ENCODE data around the gene MRGPRD. TPM values are rescaled to one million over a fixed set of nuclear protein-coding genes. Genes with fewer than 3 reads are reported as not detected.
"Not testable (repeated sequence)": the region's sequence is repeated elsewhere in the genome, so short reads cannot be mapped to it uniquely, and the experiment has no call there.

Gene MRGPRD
- total RNA-seq, 2 experiments from 2014 or later = not detected

DNA sequence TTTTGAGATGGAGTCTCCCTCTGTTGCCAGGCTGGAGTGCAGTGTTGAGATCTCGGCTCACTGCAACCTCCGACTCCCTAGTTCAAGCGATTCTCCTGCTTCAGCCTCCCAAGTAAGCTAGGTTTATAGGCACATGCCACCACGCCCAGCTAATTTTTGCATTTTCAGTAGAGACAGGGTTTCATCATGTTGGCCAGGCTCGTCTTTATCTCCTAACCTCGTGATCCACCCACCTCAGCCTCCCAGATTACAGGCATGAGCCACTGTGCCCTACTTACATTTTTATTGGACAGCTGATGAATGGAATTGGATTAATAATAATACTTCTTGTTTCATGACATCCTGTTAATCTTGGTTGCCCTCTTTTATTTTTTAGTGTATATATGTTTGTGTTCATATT, 3.0 kb upstream of the MRGPRD start:
- intact Hi-C loops (cut with DNase I, micrococcal nuclease) = no loop called here
- ATAC-seq (no peak), DNase-seq (no peak)
- Mint-ChIP-seq H3K4me1 (no peaks in the 10 kb centered on the region), H3K27ac (no peak overlapping the region), H3K27me3 (peaks cover 5% of the 10 kb centered on the region), H3K36me3 (ENCODE audit: low read depth) (peaks cover 3% of the 10 kb centered on the region), H3K9me3 (ENCODE audit: low read depth) (peaks cover 7% of the 10 kb centered on the region), H3K4me3 (no peak overlapping the region)
- POLR2A ChIA-PET = no interaction called here
- CTCF ChIA-PET = interaction anchor here (0.6 kb wide), 1 partner anchor 60 kb away, joined by 3 read pairs; no protein-coding TSS in a partner anchor

DNA sequence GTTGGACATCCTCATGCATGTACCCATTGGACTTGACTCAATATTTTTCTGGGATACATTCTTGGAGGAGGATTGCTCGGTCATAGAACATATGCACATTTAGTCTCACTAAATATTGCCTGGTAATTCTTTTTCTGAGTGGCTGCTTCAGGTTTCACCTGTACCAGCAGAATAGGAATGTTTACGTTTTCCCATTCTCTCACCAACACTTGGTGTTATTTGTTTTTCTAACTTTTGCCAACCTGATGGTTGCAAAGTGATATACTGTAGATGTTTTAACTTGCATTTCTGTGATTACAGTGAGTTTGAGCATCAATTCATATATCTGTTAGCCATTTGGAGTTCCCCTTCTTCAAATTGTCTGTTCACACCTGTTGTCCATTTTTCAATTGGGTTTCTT, 1.3 kb upstream of the MRGPRD start:
- CTCF ChIA-PET = no interaction called here
- intact Hi-C loops (cut with DNase I, micrococcal nuclease) = no loop called here
- Mint-ChIP-seq H3K4me1 (no peaks in the 10 kb centered on the region), H3K9me3 (ENCODE audit: low read depth) (peaks cover 7% of the 10 kb centered on the region), H3K36me3 (ENCODE audit: low read depth) (peaks cover 3% of the 10 kb centered on the region), H3K4me3 (no peak overlapping the region), H3K27ac (no peak overlapping the region), H3K27me3 (peaks cover 6% of the 10 kb centered on the region)
- DNase-seq = no peak
- ATAC-seq = no peak
- POLR2A ChIA-PET = no interaction called here

DNA sequence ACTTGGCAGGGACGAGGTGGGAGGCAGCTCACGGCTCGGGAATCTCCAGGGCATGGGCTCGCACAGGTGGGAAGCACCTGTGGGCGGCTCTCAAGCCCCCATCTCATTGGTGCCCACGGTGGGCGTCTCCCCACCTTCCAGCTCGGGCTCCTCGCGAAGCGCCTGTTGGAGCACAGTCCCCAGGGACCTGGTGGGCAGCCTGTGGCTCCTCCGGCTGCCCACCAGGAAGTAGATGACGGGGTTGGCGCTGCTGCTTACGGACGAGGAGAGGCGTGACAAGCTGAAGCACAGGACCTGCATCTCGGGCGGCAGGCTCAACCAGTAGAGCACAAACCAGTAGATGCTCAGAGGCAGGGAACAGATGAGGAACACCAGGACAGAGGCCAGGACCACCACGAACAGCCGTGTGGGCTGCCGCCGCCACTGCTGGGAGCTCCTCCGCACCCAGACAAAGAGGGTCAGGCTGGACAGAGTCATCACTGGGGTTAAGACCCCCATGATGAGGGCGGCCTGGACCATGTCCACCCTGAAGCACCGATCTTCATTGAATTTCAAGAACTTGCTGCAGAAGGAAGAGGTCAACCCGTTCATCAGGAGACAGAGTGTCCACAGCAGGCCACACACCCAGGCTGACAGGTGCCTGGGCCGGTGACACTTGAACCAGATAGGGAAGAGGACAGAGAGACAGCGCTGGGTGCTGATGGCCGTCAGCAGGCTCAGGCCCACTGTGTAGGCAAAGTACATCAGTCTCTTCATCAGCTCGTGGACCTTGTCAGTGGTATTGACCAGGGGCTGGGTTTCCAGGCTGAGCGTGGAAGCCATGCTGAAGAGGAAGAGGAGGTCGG, 633 bp downstream of the MRGPRD start:
- Mint-ChIP-seq H3K27me3 (peaks cover 4% of the 10 kb centered on the region), H3K27ac (no peak overlapping the region), H3K9me3 (ENCODE audit: low read depth) (no peaks in the 10 kb centered on the region), H3K36me3 (ENCODE audit: low read depth) (no peaks in the 10 kb centered on the region), H3K4me1 (no peaks in the 10 kb centered on the region), H3K4me3 (no peak overlapping the region)
- DNase-seq (no peak), ATAC-seq (no peak)
- CTCF ChIA-PET = no interaction called here
- POLR2A ChIA-PET = no interaction called here
- intact Hi-C loops (cut with DNase I, micrococcal nuclease) = no loop called here

DNA sequence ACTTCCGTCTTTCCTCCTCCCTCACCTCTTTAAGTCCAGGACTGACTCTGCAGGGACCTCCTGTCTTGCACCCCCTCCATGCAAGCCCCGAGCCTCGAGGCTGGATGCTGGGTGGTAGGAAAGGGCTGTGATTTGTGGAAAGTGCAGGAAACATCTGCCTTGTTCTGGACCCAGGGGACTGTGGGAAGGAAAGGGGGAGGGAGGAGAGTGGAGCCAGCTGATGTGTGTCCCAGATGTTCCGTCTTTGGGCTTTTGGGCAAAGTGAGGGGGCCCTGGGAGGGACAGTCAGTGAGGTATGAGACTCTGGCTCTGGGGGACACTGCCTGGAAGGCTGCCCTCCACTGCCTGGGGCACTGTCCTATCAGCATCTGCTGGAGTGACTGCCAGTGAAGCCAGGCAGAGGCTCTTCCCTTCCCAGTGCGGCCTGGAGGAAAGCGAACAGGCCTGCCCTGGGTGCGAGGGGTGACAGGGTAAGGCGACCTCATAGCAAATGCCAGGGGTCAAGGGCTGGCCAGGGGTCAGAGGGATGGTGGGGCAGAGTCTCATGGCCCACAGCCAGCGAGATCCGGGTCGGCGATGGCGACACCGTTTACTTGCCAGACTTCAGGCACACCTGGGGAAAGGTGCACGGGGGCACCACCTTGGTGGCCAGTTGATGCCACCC, 1.7 kb downstream of the MRGPRD start:
- intact Hi-C loops (cut with DNase I, micrococcal nuclease) = no loop called here
- no peaks in the 10 kb centered on the region for H3K9me3 Mint-ChIP-seq (ENCODE audit: low read depth)
- peaks cover 2% of the 10 kb centered on the region for H3K27me3 Mint-ChIP-seq
- ATAC-seq (no peak), DNase-seq (no peak)
- H3K4me3 Mint-ChIP-seq = no peak overlapping the region
- POLR2A ChIA-PET = no interaction called here
- H3K4me1 Mint-ChIP-seq = peaks cover 2% of the 10 kb centered on the region
- H3K36me3 Mint-ChIP-seq (ENCODE audit: low read depth) = no peaks in the 10 kb centered on the region
- no peak overlapping the region for H3K27ac Mint-ChIP-seq
- CTCF ChIA-PET = no interaction called here

DNA sequence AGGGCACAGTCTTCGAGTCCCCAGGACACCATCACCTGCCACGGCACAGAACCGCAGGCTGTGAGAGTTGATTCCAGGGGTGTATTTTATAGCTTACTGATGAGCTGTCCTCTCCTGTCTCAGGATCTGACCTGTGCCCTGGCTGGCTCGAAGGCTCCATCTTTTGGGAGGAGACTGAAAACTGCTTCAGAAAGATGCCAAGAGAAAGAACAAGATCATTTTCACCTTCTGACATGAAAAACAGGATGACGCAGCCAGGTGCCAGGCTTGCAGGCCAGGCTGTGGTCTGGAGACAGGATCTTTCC, 2.2 kb downstream of the MRGPRD start:
- POLR2A ChIA-PET = no interaction called here
- intact Hi-C loops (cut with DNase I, micrococcal nuclease) = no loop called here
- DNase-seq (no peak), ATAC-seq (no peak)
- H3K27ac Mint-ChIP-seq = no peak overlapping the region
- H3K36me3 Mint-ChIP-seq (ENCODE audit: low read depth) = no peaks in the 10 kb centered on the region
- H3K4me3 Mint-ChIP-seq = no peak overlapping the region
- H3K4me1 Mint-ChIP-seq = peaks cover 2% of the 10 kb centered on the region
- CTCF ChIA-PET = no interaction called here
- H3K9me3 Mint-ChIP-seq (ENCODE audit: low read depth) = no peaks in the 10 kb centered on the region
- H3K27me3 Mint-ChIP-seq = peaks cover 1% of the 10 kb centered on the region

DNA sequence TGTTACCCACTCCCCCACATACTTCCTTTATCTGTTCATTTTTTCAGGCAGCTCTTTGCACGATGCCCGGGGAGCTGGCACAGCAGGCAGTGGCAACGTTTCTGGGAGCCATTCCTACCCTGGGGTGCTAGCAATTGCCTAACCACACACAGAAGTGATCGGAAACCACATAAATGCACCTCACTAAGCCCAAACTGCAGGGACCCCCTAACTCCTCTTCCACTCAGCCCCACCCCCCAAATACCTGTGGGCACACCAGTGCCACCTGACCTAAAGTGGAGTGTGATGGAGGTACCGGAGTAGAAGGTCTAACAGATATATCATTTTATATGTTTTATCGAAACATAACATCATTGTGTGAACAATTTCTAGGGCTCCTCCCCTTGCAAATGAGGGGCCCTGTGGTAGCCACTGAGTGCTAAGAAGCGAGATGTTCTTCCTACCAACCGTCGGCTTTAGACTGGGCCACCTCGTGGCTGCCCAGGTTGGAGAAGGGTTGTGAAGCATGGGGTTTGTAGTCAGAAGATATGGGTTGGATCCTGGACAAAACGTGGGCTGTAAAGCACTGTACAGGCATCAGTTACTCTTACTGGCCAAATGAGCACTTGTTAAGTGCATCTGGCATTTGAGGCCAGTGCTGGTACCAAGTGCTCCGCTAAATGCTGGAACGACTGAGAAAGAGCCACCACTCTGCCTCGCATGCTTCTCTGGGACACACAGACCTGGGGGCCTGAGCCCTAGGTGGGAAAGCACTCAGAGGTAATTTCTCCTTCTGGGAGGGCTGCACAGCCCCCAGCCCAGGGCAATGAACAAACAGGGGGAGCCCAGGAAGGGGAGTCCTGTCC, 2.8 kb downstream of the MRGPRD start:
- DNase-seq = no peak
- H3K4me1 Mint-ChIP-seq = peaks cover 2% of the 10 kb centered on the region
- H3K9me3 Mint-ChIP-seq (ENCODE audit: low read depth) = no peaks in the 10 kb centered on the region
- ChIA-PET POLR2A (no interaction called here), CTCF (no interaction called here)
- no peak for ATAC-seq
- no peak overlapping the region for H3K27ac Mint-ChIP-seq
- no peak overlapping the region for H3K4me3 Mint-ChIP-seq
- intact Hi-C loops (cut with DNase I, micrococcal nuclease) = no loop called here
- no peaks in the 10 kb centered on the region for H3K36me3 Mint-ChIP-seq (ENCODE audit: low read depth)
- peaks cover 1% of the 10 kb centered on the region for H3K27me3 Mint-ChIP-seq

- H3K4me3 Mint-ChIP-seq = no peak overlapping the region
- no peaks in the 10 kb centered on the region for H3K9me3 Mint-ChIP-seq (ENCODE audit: low read depth)
- CTCF ChIA-PET = no interaction called here
- ATAC-seq (no peak), DNase-seq (no peak)
- H3K4me1 Mint-ChIP-seq = peaks cover 2% of the 10 kb centered on the region
- peaks cover 1% of the 10 kb centered on the region for H3K27me3 Mint-ChIP-seq
- H3K36me3 Mint-ChIP-seq (ENCODE audit: low read depth) = no peaks in the 10 kb centered on the region
- H3K27ac Mint-ChIP-seq = no peak overlapping the region
- intact Hi-C loops (cut with DNase I, micrococcal nuclease) = no loop called here
- POLR2A ChIA-PET = no interaction called here
Observed at GRCh38 chr11:68976563-68976962, 4.2 kb downstream of the MRGPRD start.

DNA sequence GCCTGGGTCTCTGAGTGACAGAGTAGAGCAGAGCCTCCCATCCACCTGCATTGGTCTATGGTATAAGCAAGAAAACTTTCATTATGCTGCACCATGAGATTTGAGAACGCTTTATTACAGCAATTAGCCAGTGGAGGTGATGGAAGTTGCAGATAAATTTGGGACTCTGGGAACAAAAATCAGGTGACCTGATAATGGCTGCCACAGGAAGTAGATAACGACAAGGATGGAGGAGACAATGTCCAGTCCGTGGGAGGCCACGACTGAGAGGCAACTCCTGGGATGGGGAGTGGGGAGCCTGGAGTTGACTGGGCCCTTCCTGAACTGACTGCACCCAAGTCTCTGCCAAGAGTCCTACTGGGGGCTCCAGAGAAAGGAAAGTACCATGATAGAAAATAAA, 4.7 kb downstream of the MRGPRD start:
- ATAC-seq = no peak
- Mint-ChIP-seq H3K9me3 (ENCODE audit: low read depth) (no peaks in the 10 kb centered on the region), H3K27ac (no peak overlapping the region), H3K36me3 (ENCODE audit: low read depth) (no peaks in the 10 kb centered on the region), H3K4me1 (peaks cover 2% of the 10 kb centered on the region), H3K27me3 (peaks cover 1% of the 10 kb centered on the region), H3K4me3 (no peak overlapping the region)
- DNase-seq = no peak
- CTCF ChIA-PET = no interaction called here
- POLR2A ChIA-PET = no interaction called here
- intact Hi-C loops (cut with DNase I, micrococcal nuclease) = no loop called here

DNA sequence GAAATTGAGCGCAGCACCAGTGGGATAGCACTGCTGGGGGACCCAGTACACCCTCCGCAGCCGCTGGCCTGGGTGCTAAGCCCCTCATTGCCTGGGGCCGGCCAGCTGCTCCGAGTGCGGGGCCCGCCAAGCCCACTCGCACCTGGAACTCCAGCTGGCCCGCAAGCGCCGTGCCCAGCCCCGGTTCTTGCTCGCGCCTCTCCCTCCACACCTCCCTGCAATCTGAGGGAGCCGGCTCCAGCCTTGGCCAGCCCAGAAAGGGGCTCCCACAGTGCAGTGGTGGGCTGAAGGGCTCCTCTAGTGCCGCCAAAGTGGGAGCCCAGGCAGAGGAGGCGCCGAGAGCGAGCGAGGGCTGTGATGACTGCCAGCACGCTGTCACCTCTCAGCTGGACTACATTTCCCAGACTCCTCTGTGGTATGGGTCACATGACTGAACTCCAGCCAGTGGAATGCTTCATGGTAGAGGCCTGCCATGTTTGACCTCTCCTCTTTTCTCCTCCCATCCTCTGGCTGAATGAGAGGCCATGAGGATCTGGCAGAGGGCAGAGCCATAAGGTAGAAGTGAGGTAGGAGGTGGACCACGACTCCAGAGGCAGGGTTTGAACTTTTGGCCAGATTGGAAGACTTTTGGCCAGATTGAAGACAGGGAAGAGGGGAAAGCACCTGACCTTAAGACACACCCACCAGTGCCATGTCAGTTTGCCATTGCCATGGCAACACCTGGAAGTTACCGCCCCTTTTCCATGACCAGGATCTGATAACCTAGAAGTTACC, 6.2 kb downstream of the MRGPRD start:
- Mint-ChIP-seq H3K4me1 (peaks cover 2% of the 10 kb centered on the region), H3K27me3 (peaks cover 1% of the 10 kb centered on the region), H3K9me3 (ENCODE audit: low read depth) (no peaks in the 10 kb centered on the region), H3K4me3 (no peak overlapping the region), H3K36me3 (ENCODE audit: low read depth) (no peaks in the 10 kb centered on the region), H3K27ac (peak overlapping the region; percentile 82)
- DNase-seq (peak; percentile 51), ATAC-seq (peak; percentile 96)
- intact Hi-C loops (cut with DNase I, micrococcal nuclease) = loop anchor here in 1 of 2 experiments (1.0 kb wide), 1 partner anchor 74 kb away; the partner anchor contains the start of gene TPCN2
- ChIA-PET POLR2A (no interaction called here), CTCF (interaction anchor here (0.5 kb wide), 1 partner anchor 418 kb away, joined by 4 read pairs; no protein-coding TSS in a partner anchor)

DNA sequence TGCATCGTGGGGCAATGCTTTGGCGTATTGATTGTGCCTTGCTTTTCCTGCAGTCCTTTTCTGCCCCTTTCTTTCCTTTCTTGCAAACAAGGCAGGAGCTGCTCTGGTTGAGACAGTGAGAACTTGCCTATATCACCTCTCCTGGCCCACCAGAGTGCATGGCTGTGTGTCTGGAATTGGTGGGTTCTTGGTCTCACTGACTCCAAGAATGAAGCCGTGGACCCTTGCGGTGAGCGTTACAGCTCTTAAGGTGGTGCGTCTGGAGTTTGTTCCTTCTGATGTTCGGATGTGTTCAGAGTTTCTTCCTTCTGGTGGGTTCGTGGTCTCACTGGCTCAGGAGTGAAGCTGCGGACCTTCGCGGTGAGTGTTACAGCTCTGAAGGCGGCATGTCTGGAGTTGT, 7.1 kb downstream of the MRGPRD start:
- H3K27me3 Mint-ChIP-seq; H3K9me3 Mint-ChIP-seq (ENCODE audit: low read depth); H3K4me1 Mint-ChIP-seq; DNase-seq; H3K36me3 Mint-ChIP-seq (ENCODE audit: low read depth); ATAC-seq; POLR2A ChIA-PET; H3K4me3 Mint-ChIP-seq; H3K27ac Mint-ChIP-seq: not testable (repeated sequence)
- intact Hi-C loops (cut with DNase I, micrococcal nuclease) = loop anchor here in 1 of 2 experiments (1.0 kb wide), 1 partner anchor 75 kb away; the partner anchor contains the start of gene TPCN2
- CTCF ChIA-PET = interaction anchor here (0.5 kb wide), 1 partner anchor 417 kb away, joined by 4 read pairs; no protein-coding TSS in a partner anchor

GRCh38 chr11:68973219-68973618, 7.6 kb downstream of the MRGPRD start:
- intact Hi-C loops (cut with DNase I, micrococcal nuclease) = no loop called here
- Mint-ChIP-seq H3K4me3 (no peak overlapping the region), H3K9me3 (ENCODE audit: low read depth) (no peaks in the 10 kb centered on the region), H3K27me3 (peaks cover 1% of the 10 kb centered on the region), H3K36me3 (ENCODE audit: low read depth) (no peaks in the 10 kb centered on the region), H3K27ac (no peak overlapping the region), H3K4me1 (peaks cover 2% of the 10 kb centered on the region)
- ATAC-seq (no peak), DNase-seq (no peak)
- ChIA-PET POLR2A (no interaction called here), CTCF (no interaction called here)

Data from activated CD4-positive, alpha-beta T cell treated with anti-CD3 and anti-CD28 coated beads for 36 hours (primary cell).